Mucosa of stomach (tissue), 1 donor: Measurements from ENCODE around the gene CAPN7.

ENCODE experiments used
- H3K27me3 ChIP-seq: one replicate; pipeline ENCODE4 v1.7.0; 2013; ENCODE audit warnings: mild to moderate bottlenecking, low read length; ENCODE audit not compliant: control insufficient read depth, insufficient read depth
- H3K36me3 ChIP-seq: one replicate; pipeline ENCODE4 v1.7.0; 2013; ENCODE audit warnings: low read length; ENCODE audit not compliant: control insufficient read depth, insufficient read depth
- H3K4me1 ChIP-seq: one replicate; pipeline ENCODE4 v1.7.0; 2013; ENCODE audit warnings: mild to moderate bottlenecking, low read length; ENCODE audit not compliant: control insufficient read depth, insufficient read depth
- H3K4me3 ChIP-seq: one replicate; pipeline ENCODE4 v1.7.0; 2013; ENCODE audit warnings: low read length
- H3K9ac ChIP-seq: one replicate; pipeline ENCODE4 v1.7.0; 2013; ENCODE audit warnings: mild to moderate bottlenecking, low read length, moderate library complexity
- H3K9me3 ChIP-seq: one replicate; pipeline ENCODE4 v1.7.0; 2013; ENCODE audit warnings: mild to moderate bottlenecking, low read length, moderate library complexity; ENCODE audit not compliant: control insufficient read depth
- donor health status: Pancreatic carcinoma.

The CAPN7 gene

GRCh38 chr3:15260531-15260930, 54.5 kb downstream of the CAPN7 start:
- no peak overlapping the region for H3K4me3 ChIP-seq
- no peaks in the 10 kb centered on the region for H3K4me1 ChIP-seq
- peaks cover 4% of the 10 kb centered on the region for H3K36me3 ChIP-seq
- H3K9ac ChIP-seq = no peak overlapping the region
- H3K9me3 ChIP-seq = no peaks in the 10 kb centered on the region
- H3K27me3 ChIP-seq = no peaks in the 10 kb centered on the region

GRCh38 chr3:15261274-15261673, 55.2 kb downstream of the CAPN7 start:
- no peaks in the 10 kb centered on the region for H3K4me1 ChIP-seq
- no peak overlapping the region for H3K4me3 ChIP-seq
- no peak overlapping the region for H3K9ac ChIP-seq
- H3K9me3 ChIP-seq = no peaks in the 10 kb centered on the region
- H3K36me3 ChIP-seq = peaks cover 4% of the 10 kb centered on the region
- H3K27me3 ChIP-seq = no peaks in the 10 kb centered on the region

GRCh38 chr3:15262021-15262420, 56.0 kb downstream of the CAPN7 start:
- peaks cover 4% of the 10 kb centered on the region for H3K36me3 ChIP-seq
- no peaks in the 10 kb centered on the region for H3K9me3 ChIP-seq
- H3K4me1 ChIP-seq = no peaks in the 10 kb centered on the region
- H3K4me3 ChIP-seq = no peak overlapping the region
- H3K27me3 ChIP-seq = no peaks in the 10 kb centered on the region
- H3K9ac ChIP-seq = no peak overlapping the region

GRCh38 chr3:15263120-15263519, 57.1 kb downstream of the CAPN7 start:
- H3K9ac ChIP-seq = no peak overlapping the region
- no peaks in the 10 kb centered on the region for H3K9me3 ChIP-seq
- H3K27me3 ChIP-seq = no peaks in the 10 kb centered on the region
- H3K4me1 ChIP-seq = peaks cover 2% of the 10 kb centered on the region
- peaks cover 4% of the 10 kb centered on the region for H3K36me3 ChIP-seq
- no peak overlapping the region for H3K4me3 ChIP-seq

GRCh38 chr3:15263926-15264325, 57.9 kb downstream of the CAPN7 start:
- no peaks in the 10 kb centered on the region for H3K9me3 ChIP-seq
- no peak overlapping the region for H3K9ac ChIP-seq
- H3K36me3 ChIP-seq = peaks cover 4% of the 10 kb centered on the region
- H3K27me3 ChIP-seq = no peaks in the 10 kb centered on the region
- H3K4me1 ChIP-seq = peaks cover 8% of the 10 kb centered on the region
- no peak overlapping the region for H3K4me3 ChIP-seq

- H3K4me1 ChIP-seq = peaks cover 10% of the 10 kb centered on the region
- no peaks in the 10 kb centered on the region for H3K36me3 ChIP-seq
- no peaks in the 10 kb centered on the region for H3K27me3 ChIP-seq
- H3K9me3 ChIP-seq = no peaks in the 10 kb centered on the region
- no peak overlapping the region for H3K4me3 ChIP-seq
- no peak overlapping the region for H3K9ac ChIP-seq
Measured at GRCh38 chr3:15264486-15264885, 58.4 kb downstream of the CAPN7 start.

- H3K36me3 ChIP-seq = no peaks in the 10 kb centered on the region
- no peak overlapping the region for H3K4me3 ChIP-seq
- no peak overlapping the region for H3K9ac ChIP-seq
- H3K27me3 ChIP-seq = no peaks in the 10 kb centered on the region
- H3K4me1 ChIP-seq = peaks cover 14% of the 10 kb centered on the region
- H3K9me3 ChIP-seq = no peaks in the 10 kb centered on the region
Measured at GRCh38 chr3:15265655-15266509, 59.8 kb downstream of the CAPN7 start.

GRCh38 chr3:15266510-15267376, 60.7 kb downstream of the CAPN7 start:
- no peak overlapping the region for H3K4me3 ChIP-seq
- no peaks in the 10 kb centered on the region for H3K27me3 ChIP-seq
- H3K36me3 ChIP-seq = no peaks in the 10 kb centered on the region
- H3K9ac ChIP-seq = no peak overlapping the region
- peaks cover 14% of the 10 kb centered on the region for H3K4me1 ChIP-seq
- no peaks in the 10 kb centered on the region for H3K9me3 ChIP-seq

- peaks cover 14% of the 10 kb centered on the region for H3K4me1 ChIP-seq
- no peaks in the 10 kb centered on the region for H3K36me3 ChIP-seq
- no peaks in the 10 kb centered on the region for H3K27me3 ChIP-seq
- no peak overlapping the region for H3K4me3 ChIP-seq
- H3K9me3 ChIP-seq = no peaks in the 10 kb centered on the region
- H3K9ac ChIP-seq = no peak overlapping the region
Measured at GRCh38 chr3:15267502-15267901, 61.5 kb downstream of the CAPN7 start.

- H3K27me3 ChIP-seq = no peaks in the 10 kb centered on the region
- H3K9ac ChIP-seq = no peak overlapping the region
- H3K36me3 ChIP-seq = no peaks in the 10 kb centered on the region
- no peaks in the 10 kb centered on the region for H3K9me3 ChIP-seq
- peaks cover 14% of the 10 kb centered on the region for H3K4me1 ChIP-seq
- H3K4me3 ChIP-seq = no peak overlapping the region
Measured at GRCh38 chr3:15268033-15268631, 62.1 kb downstream of the CAPN7 start.

- no peaks in the 10 kb centered on the region for H3K27me3 ChIP-seq
- no peaks in the 10 kb centered on the region for H3K9me3 ChIP-seq
- no peaks in the 10 kb centered on the region for H3K36me3 ChIP-seq
- no peak overlapping the region for H3K4me3 ChIP-seq
- H3K4me1 ChIP-seq = peaks cover 14% of the 10 kb centered on the region
- H3K9ac ChIP-seq = no peak overlapping the region
Measured at GRCh38 chr3:15269091-15269989, 63.3 kb downstream of the CAPN7 start.
